Small intestine (tissue), 7 donors: Measurements from ENCODE around the gene HNMT. TPM values are rescaled to one million over a fixed set of nuclear protein-coding genes. Genes with fewer than 3 reads are reported as not detected.
A peak's percentile ranks its signal among the peaks of the same experiment; 100 is the strongest.

Experiments used
- DNase-seq, 2 donors: peaks; one replicate each; pipeline versions ENCODE4 v3.0.0 to v3.0.0-alpha.2; 2013
- FAIRE-seq: peaks from 2 replicates; lab custom pipeline; 2012; peaks lifted over from hg19 to GRCh38; lab: Jason Lieb, UNC
- H3K27ac ChIP-seq, 3 donors: one replicate each; pipeline ENCODE4 v1.5.1; 2013; ENCODE audit warnings: low read length in 2 of 3, mild to moderate bottlenecking in 2 of 3, control low read depth in 1 of 3, inconsistent platforms in 1 of 3, low read depth in 1 of 3, moderate library complexity in 1 of 3
- H3K27me3 ChIP-seq, 3 donors: one replicate each; pipeline ENCODE4 v1.6.1; 2013; ENCODE audit warnings: low read length in 3 of 3, inconsistent platforms in 1 of 3; ENCODE audit not compliant: control insufficient read depth in 3 of 3, insufficient read depth in 3 of 3
- H3K36me3 ChIP-seq, 3 donors: one replicate each; pipeline ENCODE4 v1.6.1; 2013; ENCODE audit warnings: low read length in 3 of 3, inconsistent platforms in 1 of 3, low read depth in 1 of 3, mild to moderate bottlenecking in 1 of 3, moderate library complexity in 1 of 3; ENCODE audit not compliant: control insufficient read depth in 3 of 3, insufficient read depth in 2 of 3
- H3K4me1 ChIP-seq, 3 donors: one replicate each; pipeline ENCODE4 v1.6.1; 2013; ENCODE audit warnings: low read length in 2 of 3, inconsistent platforms in 1 of 3, low read depth in 1 of 3, mild to moderate bottlenecking in 1 of 3, moderate library complexity in 1 of 3; ENCODE audit not compliant: control insufficient read depth in 3 of 3, insufficient read depth in 2 of 3
- H3K4me3 ChIP-seq, 3 donors: one replicate each; pipeline ENCODE4 v1.5.1; 2013; ENCODE audit warnings: low read length in 3 of 3, control low read depth in 1 of 3, inconsistent platforms in 1 of 3, low read depth in 1 of 3, mild to moderate bottlenecking in 1 of 3, moderate library complexity in 1 of 3
- H3K9me3 ChIP-seq, 2 donors: one replicate each; pipeline ENCODE4 v1.6.1; 2013; ENCODE audit warnings: low read depth in 1 of 2, low read length in 1 of 2; ENCODE audit not compliant: control insufficient read depth in 2 of 2, insufficient read depth in 1 of 2
- WGBS, 3 donors: extraction: QIAGEN DNeasy Blood & Tissue Kit; methylation state at CpG; one replicate each; pipeline ENCODE4 v1.1.7; 2013; 5-methylcytosine and 5-hydroxymethylcytosine counted together
- polyA plus RNA-seq, 4 donors: library from polyadenylated mRNA; stranded (reverse) in 3 of 4; unstranded in 1 of 4; fragments of 200-250 nt in 3 of 4; fragments of 120-200 nt in 1 of 4; gene quantifications; one replicate each; pipeline versions ENCODE4 v1.2.1 to v1.2.3, GENCODE V29; 2013
- donor health status: healthy with polysubstance abuse.
- donor health status: control.
- donor health status: control.
- donor health status: Bipolar disorder and iron deficiency.
- donor health status: healthy.

Gene HNMT
- polyA plus RNA-seq, 4 donors = 22.8 to 96.9 (median 32.0) TPM

DNA sequence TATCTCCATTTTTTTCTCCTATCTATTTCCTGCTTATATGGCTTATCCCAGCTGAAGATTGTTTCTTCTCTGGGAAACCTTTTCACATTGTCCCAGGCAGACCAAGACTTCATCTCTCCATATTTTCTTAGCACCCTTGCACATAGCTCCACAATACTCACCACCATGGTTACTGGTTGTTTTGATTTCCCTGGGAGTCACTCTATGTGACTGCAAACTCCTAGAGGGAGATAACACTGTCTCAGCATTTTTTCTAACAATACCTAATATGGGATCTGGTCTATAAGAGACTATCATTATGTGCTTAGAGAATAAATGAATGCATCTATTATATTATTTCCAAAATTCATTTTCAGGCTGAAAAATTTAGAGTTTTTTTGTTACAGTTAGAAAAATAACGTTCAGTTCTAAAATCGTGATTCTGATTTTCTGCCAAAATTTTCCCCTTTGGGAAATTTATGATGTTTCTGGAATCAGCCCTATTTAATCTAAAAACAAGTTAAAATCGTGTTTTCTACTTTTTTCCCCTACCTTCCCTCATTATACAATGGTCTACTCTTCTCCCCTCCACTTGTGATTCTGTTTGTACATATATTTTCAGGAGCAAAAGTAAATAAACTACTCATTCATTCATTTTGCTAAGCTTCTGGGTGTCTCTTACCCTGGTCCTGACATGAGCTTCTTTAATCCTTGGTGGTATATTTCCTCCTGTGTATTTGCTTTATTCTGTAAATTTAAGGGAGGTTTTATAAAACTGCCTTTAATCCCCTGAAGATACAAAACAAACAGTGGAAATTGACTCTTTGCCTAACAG is 95.4 kb downstream of the HNMT start:
- FAIRE-seq (no peak), DNase-seq (no peak)
- WGBS, 3 donors = 63 to 91% (median 79%) methylated on average over 3 of the region's 3 CpGs
- Histone ChIP-seq H3K27me3 (no peaks in the 10 kb centered on the region), H3K4me3 (no peak overlapping the region), H3K36me3 (no peaks in the 10 kb centered on the region), H3K4me1 (no peaks in the 10 kb centered on the region), H3K27ac (no peak overlapping the region), H3K9me3 (peaks cover 0 to 3% of the 10 kb centered on the region in 2 donors)

DNA sequence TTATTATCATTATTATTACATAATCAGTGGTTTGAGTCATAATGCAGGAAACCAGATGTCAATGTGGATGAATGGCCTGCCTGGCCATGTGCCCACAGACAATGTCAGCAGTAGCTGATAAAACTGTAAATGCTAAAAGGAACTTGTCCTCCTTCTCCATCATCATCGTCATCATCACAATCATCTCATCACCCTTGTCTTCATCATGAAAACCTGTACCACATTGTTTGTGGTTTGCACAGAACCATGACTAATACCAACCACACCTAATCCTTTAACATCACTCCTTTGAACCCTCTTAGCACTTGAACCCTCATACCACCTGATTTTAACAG is 96.0 kb downstream of the HNMT start:
- 11 to 44% (median 38%) methylated on average over 1 of the region's 1 CpG for WGBS, 3 donors
- H3K27me3 ChIP-seq = no peaks in the 10 kb centered on the region
- H3K36me3 ChIP-seq = no peaks in the 10 kb centered on the region
- no peak overlapping the region for H3K27ac ChIP-seq
- no peak overlapping the region for H3K4me3 ChIP-seq
- H3K4me1 ChIP-seq = no peaks in the 10 kb centered on the region
- FAIRE-seq (no peak), DNase-seq (peak; percentile 28 to 41)
- H3K9me3 ChIP-seq = peaks cover 0 to 3% of the 10 kb centered on the region in 2 donors

DNA sequence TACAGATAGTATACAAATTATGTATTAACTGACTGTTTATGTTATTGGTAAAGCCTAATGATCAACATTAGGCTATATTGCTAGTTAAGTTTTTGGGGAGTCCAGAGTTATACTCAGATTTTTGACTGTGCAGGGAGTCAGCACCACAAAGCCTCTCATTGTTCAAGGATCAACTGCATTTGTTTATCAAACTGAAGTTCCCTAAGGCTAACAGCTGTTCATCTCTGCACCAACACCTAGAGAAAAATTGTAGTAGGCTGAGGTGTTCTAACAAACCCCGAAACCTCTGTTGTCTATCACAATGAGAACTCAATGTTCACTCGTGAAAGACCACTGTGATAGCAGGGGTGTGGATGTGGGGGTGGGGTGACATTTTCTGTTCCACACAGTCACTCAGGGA is 97.7 kb downstream of the HNMT start:
- no peaks in the 10 kb centered on the region for H3K36me3 ChIP-seq
- no peak for FAIRE-seq
- no peak overlapping the region for H3K27ac ChIP-seq
- WGBS, 3 donors = 87 to 95% (median 93%) methylated on average over 2 of the region's 2 CpGs
- no peak overlapping the region for H3K4me3 ChIP-seq
- no peaks in the 10 kb centered on the region for H3K27me3 ChIP-seq
- DNase-seq = no peak
- H3K4me1 ChIP-seq = no peaks in the 10 kb centered on the region
- peaks cover 0 to 3% of the 10 kb centered on the region in 2 donors for H3K9me3 ChIP-seq

DNA sequence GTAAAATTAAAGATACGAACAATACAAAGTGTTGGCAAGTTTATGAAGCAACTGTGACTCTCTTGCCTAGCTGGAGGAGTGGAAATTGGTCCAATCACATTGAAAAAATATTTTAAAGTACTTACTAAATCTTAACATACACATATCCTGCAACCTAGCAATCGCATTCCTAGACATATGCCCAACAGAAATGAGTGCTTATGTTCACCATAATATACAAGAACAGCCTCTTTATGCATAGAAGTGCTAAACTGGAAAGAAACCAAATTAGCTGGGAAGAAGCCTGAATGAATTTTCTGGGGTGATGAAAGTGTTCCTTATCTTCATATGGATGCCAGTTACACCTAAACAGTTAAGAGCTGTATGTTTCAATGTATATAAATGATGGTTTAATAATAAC is 98.9 kb downstream of the HNMT start:
- Histone ChIP-seq H3K4me1 (no peaks in the 10 kb centered on the region), H3K9me3 (peaks cover 0 to 3% of the 10 kb centered on the region in 2 donors), H3K27me3 (no peaks in the 10 kb centered on the region), H3K36me3 (no peaks in the 10 kb centered on the region), H3K4me3 (no peak overlapping the region), H3K27ac (no peak overlapping the region)
- no peak for DNase-seq
- 88 to 93% (median 91%) methylated on average over 2 of the region's 2 CpGs for WGBS, 3 donors
- FAIRE-seq = no peak
